GM18870 (cell line): ENCODE data around the gene MUL1.

Experiments used
- ATAC-seq: cut with Tn5 transposase; IDR thresholded peaks from one replicate; pipeline ENCODE4 v1.9.1; 2021; ENCODE audit warnings: moderate library complexity; ENCODE audit not compliant: unreplicated experiment

The MUL1 gene

DNA sequence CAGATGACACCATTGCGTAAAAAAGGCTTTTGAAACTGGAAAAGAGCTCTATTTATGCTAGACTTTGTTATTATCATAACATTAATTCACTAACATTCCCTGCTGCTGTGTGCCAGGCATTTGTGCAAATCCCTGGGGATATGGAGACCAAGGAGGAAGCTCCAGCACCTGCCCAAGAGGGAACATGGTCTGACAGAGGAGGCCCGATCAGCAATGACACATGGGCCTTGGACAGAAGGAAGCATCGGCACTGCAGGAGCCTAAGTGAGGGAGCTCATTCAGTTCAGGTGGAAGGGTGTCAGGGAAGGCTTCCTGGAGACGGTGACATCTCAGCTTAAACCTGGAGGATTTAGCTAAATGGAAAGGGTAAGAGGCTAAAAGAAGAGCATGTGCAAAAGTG is 35.8 kb downstream of the MUL1 start:
- ATAC-seq = no peak

DNA sequence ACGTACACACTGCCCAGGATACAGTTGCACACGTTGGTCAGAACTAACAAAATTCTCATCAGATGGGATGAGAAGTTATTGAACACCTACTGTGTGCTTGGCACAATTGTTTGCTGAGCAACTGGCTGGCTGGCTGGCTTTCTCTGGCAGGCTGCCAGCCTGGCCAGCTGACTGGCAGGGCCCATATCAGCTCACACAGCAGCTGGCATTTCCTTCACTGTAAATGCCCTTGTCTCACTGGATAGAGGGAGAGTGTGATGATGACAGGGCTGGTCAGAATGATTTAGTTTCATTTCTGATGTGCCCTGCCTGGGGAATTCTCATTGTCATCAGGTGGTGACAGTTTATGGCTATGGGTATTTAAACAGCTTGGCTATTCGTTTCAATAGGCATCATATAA is 37.8 kb downstream of the MUL1 start:
- no peak for ATAC-seq

DNA sequence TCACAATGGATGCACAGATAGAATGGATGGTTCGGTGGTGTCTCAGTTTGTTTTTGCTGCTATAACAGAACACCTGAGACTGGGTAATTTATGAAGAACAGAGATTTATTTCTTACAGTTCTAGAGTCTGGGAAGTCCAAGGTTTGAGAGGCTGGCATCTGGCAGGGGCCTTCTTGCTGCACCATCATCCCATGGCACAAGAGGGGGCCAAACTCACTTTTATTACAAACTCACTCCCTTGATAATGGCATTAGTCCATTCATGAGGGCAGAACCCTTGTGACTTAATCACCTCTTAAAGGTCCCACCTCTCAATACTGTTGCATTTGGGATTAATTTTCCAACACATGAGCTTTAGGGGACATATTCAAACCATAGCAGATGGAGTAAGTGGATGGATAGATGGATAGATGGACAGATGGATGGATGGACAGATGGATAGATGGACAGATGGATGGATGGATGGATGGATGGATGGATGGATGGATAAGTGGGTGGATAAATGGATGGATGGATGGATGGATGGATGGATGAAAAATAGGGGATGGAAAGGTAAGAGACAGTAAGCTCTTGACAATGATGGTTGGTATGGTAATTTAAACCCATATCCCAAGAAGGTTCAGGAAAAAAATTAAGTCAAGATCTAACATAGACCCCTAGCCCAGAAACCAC is 38.4 kb downstream of the MUL1 start:
- ATAC-seq = no peak

GRCh38 chr1:20466273-20466672 is 41.7 kb downstream of the MUL1 start:
- ATAC-seq = no peak

GRCh38 chr1:20465187-20465586 is 42.8 kb downstream of the MUL1 start:
- no peak for ATAC-seq

DNA sequence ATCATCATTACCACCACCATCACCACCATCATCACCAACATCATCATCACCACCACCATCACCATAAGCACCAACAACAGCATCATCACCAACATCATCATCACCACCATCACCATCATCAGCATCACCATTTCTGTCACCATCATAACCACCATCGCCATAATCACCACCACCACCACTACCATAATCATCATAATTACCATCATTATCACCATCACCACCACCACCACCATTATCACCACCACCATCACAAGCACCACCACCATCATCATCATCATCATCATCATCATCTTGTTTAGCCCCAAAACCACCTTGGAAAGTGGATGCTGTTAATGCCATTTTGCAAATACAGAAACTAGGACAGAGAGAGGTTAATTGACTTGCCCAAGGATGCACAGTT is 44.4 kb downstream of the MUL1 start:
- no peak for ATAC-seq

DNA sequence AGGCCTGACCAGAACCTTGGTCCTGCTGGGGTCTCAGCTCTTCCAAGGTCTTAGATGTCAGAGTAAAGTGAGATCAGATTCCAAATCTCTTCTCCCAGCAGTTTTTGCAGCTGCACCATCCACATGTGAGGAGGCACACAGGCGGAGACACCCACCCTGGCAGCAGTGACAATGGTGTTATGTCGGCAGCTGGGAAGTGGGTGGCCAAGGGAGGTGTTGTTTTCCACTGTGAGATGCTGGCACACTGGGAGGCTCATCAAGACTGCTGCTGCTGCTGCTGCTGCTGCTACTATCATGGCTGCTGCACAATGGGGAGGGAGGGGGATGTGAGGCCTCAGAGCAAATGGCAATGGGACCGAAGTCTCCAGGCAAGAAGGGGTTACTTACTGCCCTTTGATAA is 45.6 kb downstream of the MUL1 start:
- ATAC-seq = no peak

DNA sequence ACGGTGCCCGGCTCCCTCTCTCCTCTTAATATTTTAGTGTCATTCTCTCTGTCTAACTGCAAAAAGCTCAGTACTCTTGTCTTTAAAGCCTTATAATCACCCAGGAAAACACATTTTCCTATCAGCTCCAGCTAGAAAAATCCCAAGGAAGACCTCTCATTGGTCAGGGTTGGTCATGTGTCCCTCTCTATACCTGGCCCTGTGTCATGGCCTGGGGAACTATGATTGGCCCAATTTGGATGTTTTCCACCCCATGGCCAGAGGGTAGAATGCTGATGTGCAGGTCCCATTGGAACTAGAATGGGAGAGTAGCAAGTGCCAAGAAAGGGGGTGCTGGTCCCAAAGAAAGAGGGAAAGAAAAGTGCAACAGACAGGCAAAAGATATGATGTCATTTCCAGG is 49.2 kb downstream of the MUL1 start:
- no peak for ATAC-seq

DNA sequence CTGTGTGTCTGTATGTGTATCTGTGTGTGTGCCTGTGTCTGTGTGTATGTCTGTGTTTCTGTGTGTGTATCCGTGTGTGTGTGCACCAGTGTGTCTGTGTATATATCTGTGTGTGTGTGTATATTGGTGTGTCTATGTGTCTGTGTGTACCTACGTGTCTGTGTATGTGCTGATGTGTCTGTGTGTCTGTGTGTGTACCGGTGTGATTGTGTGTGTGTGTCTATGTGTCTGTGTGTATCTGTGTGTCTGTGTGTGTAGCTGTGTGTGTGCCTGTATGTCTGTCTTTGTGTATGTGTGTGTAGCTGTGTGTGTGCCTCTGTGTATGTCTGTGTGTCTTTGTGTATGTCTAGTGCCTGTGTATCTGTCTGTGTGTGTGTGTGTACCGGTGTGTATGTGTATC is 53.9 kb downstream of the MUL1 start:
- no peak for ATAC-seq

GRCh38 chr1:20449735-20450311 is 58.1 kb downstream of the MUL1 start:
- ATAC-seq = no peak
